Breast epithelium (tissue), 4 donors: ENCODE measurements around the gene CLMP. TPM values are rescaled to one million over a fixed set of nuclear protein-coding genes. Genes with fewer than 3 reads are reported as not detected.

Experiments used
- DNase-seq, 2 donors: peaks; one replicate each; pipeline ENCODE4 v3.0.0-alpha.2; 2019; ENCODE audit warnings: low spot score in 2 of 2
- H3K27ac ChIP-seq, 2 donors: fragments of 200-600 bp; sonication (generic) in 1 of 2; one replicate each; pipeline ENCODE4 v1.5.1; 2016 to 2019; ENCODE audit warnings: mild to moderate bottlenecking in 1 of 2
- H3K27me3 ChIP-seq, 2 donors: fragments of 200-600 bp; sonication (generic) in 1 of 2; one replicate each; pipeline versions ENCODE4 v1.5.1 to v1.6.0; 2017 to 2019; ENCODE audit warnings: control low read depth in 1 of 2, mild to moderate bottlenecking in 1 of 2
- H3K36me3 ChIP-seq: fragments of 200-600 bp; one replicate; pipeline ENCODE4 v1.5.1; 2019
- H3K4me1 ChIP-seq, 2 donors: fragments of 200-600 bp; sonication (generic); one replicate each; pipeline ENCODE4 v1.5.1; 2016 to 2019; ENCODE audit warnings: control low read depth in 1 of 2
- H3K4me3 ChIP-seq, 3 donors: fragments of 200-600 bp; sonication (generic); 1 replicate in 2 of 3; 2 replicates in 1 of 3; pipeline ENCODE4 v1.5.1; 2016 to 2019; ENCODE audit warnings: mild to moderate bottlenecking in 3 of 3, moderate library complexity in 2 of 3
- H3K9me3 ChIP-seq, 2 donors: fragments of 200-600 bp; sonication (generic) in 1 of 2; one replicate each; pipeline ENCODE4 v1.5.1; 2016 to 2019; ENCODE audit warnings: control low read depth in 1 of 2
- POLR2A ChIP-seq: fragments of 450-650 bp; IDR thresholded peaks from one replicate; pipeline ENCODE4 v1.6.1; 2016; ENCODE audit warnings: antibody characterized with exemption, mild to moderate bottlenecking, moderate library complexity
- POLR2AphosphoS5 ChIP-seq, 3 donors: sonication (generic); formaldehyde crosslinking; IDR thresholded peaks; one replicate each; pipeline ENCODE4 v1.6.1; 2017; ENCODE audit warnings: antibody characterized with exemption in 3 of 3
- intact Hi-C: fragments of 100-400 bp; cut with DNase I; formaldehyde crosslinking; loops from one replicate; pipeline ENCODE4 v1.15.1; 2023; ENCODE audit warnings: low total_unique reads
- total RNA-seq, 3 donors: library from RNA; depleted of rRNA; stranded (reverse); fragments of >200 nt; gene quantifications; one replicate each; pipeline ENCODE4 v1.1.0, GENCODE V29; 2016
- TF ChIP-seq, protein P1 (sequence below), 3 donors: fragments of 450-650 bp; IDR thresholded peaks; one replicate each; pipeline ENCODE4 v1.5.1; 2016 to 2017; ENCODE audit warnings: antibody characterized with exemption in 3 of 3, mild to moderate bottlenecking in 3 of 3, moderate library complexity in 3 of 3

Gene CLMP
- total RNA-seq, 3 donors from 2014 or later = 70.8 to 241 (median 82.9) TPM

DNA sequence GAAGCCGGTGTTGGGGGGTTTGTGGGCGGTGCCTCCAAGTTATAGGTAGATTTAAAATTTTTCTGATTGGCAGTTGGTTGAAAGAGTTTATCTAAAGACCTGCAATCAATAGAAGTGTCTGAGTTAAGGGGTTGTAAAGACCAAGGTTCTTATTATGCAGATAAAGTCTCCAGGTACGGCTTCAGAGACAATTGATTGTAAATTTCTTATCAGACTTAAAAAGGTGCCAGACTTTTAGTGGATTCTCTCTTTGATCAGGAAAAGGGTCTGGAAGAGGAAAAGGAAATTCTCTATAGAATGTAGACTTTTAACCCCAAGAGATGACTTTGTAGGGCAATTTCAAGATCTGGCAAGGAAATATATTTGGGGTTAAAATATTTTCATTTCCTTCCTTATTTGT, 25.2 kb downstream of the CLMP start:
- TF ChIP-seq POLR2AphosphoS5 (IDR thresholded peaks at IDR 0.05) = no peak
- no peak for TF ChIP-seq POLR2A
- TF ChIP-seq, protein P1, sequence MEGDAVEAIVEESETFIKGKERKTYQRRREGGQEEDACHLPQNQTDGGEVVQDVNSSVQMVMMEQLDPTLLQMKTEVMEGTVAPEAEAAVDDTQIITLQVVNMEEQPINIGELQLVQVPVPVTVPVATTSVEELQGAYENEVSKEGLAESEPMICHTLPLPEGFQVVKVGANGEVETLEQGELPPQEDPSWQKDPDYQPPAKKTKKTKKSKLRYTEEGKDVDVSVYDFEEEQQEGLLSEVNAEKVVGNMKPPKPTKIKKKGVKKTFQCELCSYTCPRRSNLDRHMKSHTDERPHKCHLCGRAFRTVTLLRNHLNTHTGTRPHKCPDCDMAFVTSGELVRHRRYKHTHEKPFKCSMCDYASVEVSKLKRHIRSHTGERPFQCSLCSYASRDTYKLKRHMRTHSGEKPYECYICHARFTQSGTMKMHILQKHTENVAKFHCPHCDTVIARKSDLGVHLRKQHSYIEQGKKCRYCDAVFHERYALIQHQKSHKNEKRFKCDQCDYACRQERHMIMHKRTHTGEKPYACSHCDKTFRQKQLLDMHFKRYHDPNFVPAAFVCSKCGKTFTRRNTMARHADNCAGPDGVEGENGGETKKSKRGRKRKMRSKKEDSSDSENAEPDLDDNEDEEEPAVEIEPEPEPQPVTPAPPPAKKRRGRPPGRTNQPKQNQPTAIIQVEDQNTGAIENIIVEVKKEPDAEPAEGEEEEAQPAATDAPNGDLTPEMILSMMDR (IDR thresholded peaks at IDR 0.05) = no peak
- no peaks in the 10 kb centered on the region for H3K9me3 ChIP-seq
- DNase-seq = no peak
- no peaks in the 10 kb centered on the region for H3K36me3 ChIP-seq
- H3K27me3 ChIP-seq = no peaks in the 10 kb centered on the region
- H3K4me1 ChIP-seq = peaks cover 1% of the 10 kb centered on the region in 2 donors
- no peak overlapping the region for H3K27ac ChIP-seq
- intact Hi-C loops = no loop called here
- H3K4me3 ChIP-seq = no peak overlapping the region

GRCh38 chr11:123168955-123169484, 26.0 kb downstream of the CLMP start:
- Histone ChIP-seq H3K9me3 (no peaks in the 10 kb centered on the region), H3K36me3 (no peaks in the 10 kb centered on the region), H3K27me3 (no peaks in the 10 kb centered on the region), H3K4me3 (no peak overlapping the region), H3K4me1 (no peaks in the 10 kb centered on the region), H3K27ac (no peak overlapping the region)
- DNase-seq = no peak
- TF ChIP-seq POLR2A = no peak
- TF ChIP-seq, protein P1 (IDR thresholded peaks at IDR 0.05) = no peak
- TF ChIP-seq POLR2AphosphoS5 (IDR thresholded peaks at IDR 0.05) = no peak
- intact Hi-C loops = no loop called here

DNA sequence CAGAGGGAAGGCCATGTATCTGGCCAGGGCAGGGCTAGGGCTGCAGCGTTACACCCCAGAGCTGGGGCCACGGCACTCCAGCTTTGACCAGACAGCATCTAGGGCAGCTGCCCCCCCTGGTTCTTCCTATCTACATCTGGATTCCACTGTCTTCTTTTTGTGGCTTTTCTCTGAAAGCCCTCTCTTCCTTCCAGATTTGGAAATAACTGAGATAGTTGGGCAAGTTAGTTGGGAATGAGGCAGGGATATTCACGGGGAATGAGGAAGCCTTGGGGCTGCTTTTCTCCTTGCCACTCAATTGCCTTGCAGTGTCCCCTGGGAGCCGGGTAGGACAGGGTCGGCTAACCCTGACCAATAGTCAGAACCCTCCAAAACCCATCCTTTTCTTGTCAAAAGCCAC, 26.8 kb downstream of the CLMP start:
- Histone ChIP-seq H3K9me3 (no peaks in the 10 kb centered on the region), H3K27me3 (no peaks in the 10 kb centered on the region), H3K36me3 (no peaks in the 10 kb centered on the region), H3K27ac (peak overlapping the region in 1 of 2 donors; percentile 52), H3K4me3 (no peak overlapping the region), H3K4me1 (no peaks in the 10 kb centered on the region)
- no peak for TF ChIP-seq POLR2A
- no peak for TF ChIP-seq POLR2AphosphoS5 (IDR thresholded peaks at IDR 0.05)
- TF ChIP-seq, protein P1 (IDR thresholded peaks at IDR 0.05) = no peak
- DNase-seq = no peak
- intact Hi-C loops = no loop called here

- Histone ChIP-seq H3K36me3 (no peaks in the 10 kb centered on the region), H3K9me3 (no peaks in the 10 kb centered on the region), H3K4me1 (no peaks in the 10 kb centered on the region), H3K27ac (peak overlapping the region; percentile 52 to 75), H3K4me3 (no peak overlapping the region), H3K27me3 (no peaks in the 10 kb centered on the region)
- DNase-seq = peak in 1 of 2 donors; percentile 41
- intact Hi-C loops = no loop called here
- no peak for TF ChIP-seq POLR2A
- no peak for TF ChIP-seq POLR2AphosphoS5 (IDR thresholded peaks at IDR 0.05)
- TF ChIP-seq, protein P1 (IDR thresholded peaks at IDR 0.05) = peak in 2 of 3 donors; percentile 36 to 42
Observed at GRCh38 chr11:123166071-123166559, 28.9 kb downstream of the CLMP start.

DNA sequence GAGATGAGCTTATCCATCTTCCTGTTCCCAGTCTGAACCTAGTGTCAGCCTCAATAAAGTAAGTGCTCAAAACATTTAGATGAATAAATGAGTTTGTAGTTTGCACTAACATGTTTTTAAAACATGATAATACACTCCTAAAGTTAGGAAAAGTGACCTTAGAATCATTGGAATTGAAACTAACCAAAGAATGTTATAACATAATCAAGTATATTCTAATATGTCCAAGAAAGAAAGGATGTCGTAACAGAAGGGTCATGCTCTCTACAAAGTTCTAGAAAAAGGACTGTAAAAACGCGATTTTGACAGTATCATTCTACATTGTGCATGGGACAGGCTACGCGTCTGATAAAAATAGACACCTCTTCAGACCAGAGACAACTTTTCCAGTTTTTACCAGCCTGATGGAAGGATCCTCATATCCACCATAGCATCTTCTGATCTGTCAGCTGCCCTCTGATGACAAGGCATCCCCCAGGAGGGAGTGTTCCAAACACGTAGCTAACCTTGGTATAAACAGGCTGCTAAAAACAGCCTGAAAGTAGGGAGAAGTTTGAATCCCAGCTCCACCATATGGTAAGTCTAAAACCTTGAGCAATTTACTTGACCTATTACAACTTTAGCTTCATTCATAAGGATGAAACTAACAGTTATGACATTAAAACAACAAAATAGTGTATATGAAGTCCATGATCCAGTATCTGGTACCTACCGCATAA, 30.2 kb downstream of the CLMP start:
- no peak for DNase-seq
- Histone ChIP-seq H3K9me3 (no peaks in the 10 kb centered on the region), H3K4me3 (no peak overlapping the region), H3K36me3 (no peaks in the 10 kb centered on the region), H3K27me3 (no peaks in the 10 kb centered on the region), H3K27ac (peak overlapping the region; percentile 17 to 75), H3K4me1 (no peaks in the 10 kb centered on the region)
- intact Hi-C loops = no loop called here
- TF ChIP-seq, protein P1 (IDR thresholded peaks at IDR 0.05) = no peak
- TF ChIP-seq POLR2AphosphoS5 (IDR thresholded peaks at IDR 0.05) (no peak), POLR2A (no peak)
